Prostate gland (tissue), 2 donors: ENCODE measurements around the gene UBQLNL. TPM values are rescaled to one million over a fixed set of nuclear protein-coding genes. Genes with fewer than 3 reads are reported as not detected.

Experiments used
- DNase-seq: peaks from one replicate; pipeline ENCODE4 v3.0.0-alpha.2; 2019; ENCODE audit warnings: low spot score
- H3K27ac ChIP-seq, 2 donors: fragments of 200-600 bp; sonication (generic); 2 replicates each; pipeline ENCODE4 v1.5.1; 2017 to 2019
- H3K27me3 ChIP-seq: fragments of 200-600 bp; sonication (generic); replicated peaks from 2 replicates; pipeline ENCODE4 v1.5.1; 2019; ENCODE audit not compliant: insufficient read depth
- H3K36me3 ChIP-seq, 2 donors: fragments of 200-600 bp; sonication (generic); 1 replicate in 1 of 2; 2 replicates in 1 of 2; pipeline versions ENCODE4 v1.5.1 to v1.8.1; 2017 to 2019
- H3K4me1 ChIP-seq: fragments of 200-600 bp; sonication (generic); replicated peaks from 2 replicates; pipeline ENCODE4 v1.5.1; 2019
- H3K4me3 ChIP-seq, 2 donors: fragments of 200-600 bp; sonication (generic); 2 replicates each; pipeline ENCODE4 v1.5.1; 2017 to 2019
- H3K9me3 ChIP-seq: fragments of 200-600 bp; sonication (generic); 2 replicates; pipeline ENCODE4 v1.5.1; 2017
- CTCF ChIP-seq, 4 experiments: fragments of 200-600 bp in 2 of 4; fragments of 450-650 bp in 2 of 4; sonication (generic) in 2 of 4; IDR thresholded peaks; 1 replicate in 3 of 4; 2 replicates in 1 of 4; pipeline ENCODE4 v1.5.1; 2016 to 2019; ENCODE audit warnings: antibody characterized with exemption in 4 of 4, mild to moderate bottlenecking in 2 of 4, moderate library complexity in 2 of 4
- POLR2A ChIP-seq: fragments of 450-650 bp; IDR thresholded peaks from one replicate; pipeline ENCODE4 v1.6.1; 2016; ENCODE audit warnings: antibody characterized with exemption, mild to moderate bottlenecking
- POLR2AphosphoS5 ChIP-seq: sonication (generic); formaldehyde crosslinking; IDR thresholded peaks from one replicate; pipeline ENCODE4 v1.6.1; 2017; ENCODE audit warnings: antibody characterized with exemption
- WGBS: methylation state at CpG from one replicate; pipeline ENCODE4 v1.1.5; 2018; 5-methylcytosine and 5-hydroxymethylcytosine counted together
- intact Hi-C: fragments of 100-400 bp; cut with DNase I; formaldehyde crosslinking; loops from one replicate; pipeline ENCODE4 v1.14.2; 2022
- total RNA-seq, 2 donors: library from RNA; depleted of rRNA; stranded (reverse); fragments of >200 nt; gene quantifications; one replicate each; pipeline ENCODE4 v1.1.0, GENCODE V29; 2016

Gene UBQLNL
- total RNA-seq, 2 donors from 2014 or later: 0.68 to 1.6 TPM

GRCh38 chr11:5488385-5488784, 28.1 kb downstream of the UBQLNL start, which contains the start of gene OR52D1:
TSS of gene OR52D1 (plus strand) at chr11:5488685. CDS start at chr11:5488707, 22 bp downstream.
- intact Hi-C loops: no loop called here
- no peak within 1 kb of the TSS for H3K27ac ChIP-seq
- no peak for DNase-seq

GRCh38 chr11:5486421-5486820, 30.1 kb downstream of the UBQLNL start:
- no peaks in the 10 kb centered on the region for H3K9me3 ChIP-seq
- no peak overlapping the region for H3K4me3 ChIP-seq
- no peak overlapping the region for H3K27ac ChIP-seq
- intact Hi-C loops: no loop called here
- H3K27me3 ChIP-seq: no peaks in the 10 kb centered on the region
- no peak for DNase-seq
- WGBS: 66% methylated on average over 3 of the region's 3 CpGs
- no peaks in the 10 kb centered on the region for H3K4me1 ChIP-seq
- H3K36me3 ChIP-seq: no peaks in the 10 kb centered on the region
- TF ChIP-seq POLR2A (no peak), CTCF (IDR thresholded peaks at IDR 0.05) (no peak), POLR2AphosphoS5 (no peak)

More at GRCh38 chr11:5488385-5488784, 28.1 kb downstream of the UBQLNL start, which contains the start of gene OR52D1:
- H3K9me3 ChIP-seq: no peaks in the 10 kb centered on the region
- no peaks in the 10 kb centered on the region for H3K27me3 ChIP-seq
- no peaks in the 10 kb centered on the region for H3K4me1 ChIP-seq
- no peaks in the 10 kb centered on the region for H3K36me3 ChIP-seq
- TF ChIP-seq CTCF (IDR thresholded peaks at IDR 0.05): no peak
- TF ChIP-seq POLR2A: no peak
- TF ChIP-seq POLR2AphosphoS5: no peak
- H3K4me3 ChIP-seq: no peak within 1 kb of the TSS

- no peak overlapping the region for H3K4me3 ChIP-seq
- intact Hi-C loops: no loop called here
- H3K27ac ChIP-seq: no peak overlapping the region
- no peak for DNase-seq
- WGBS: 93% methylated on average over 3 of the region's 3 CpGs
- no peaks in the 10 kb centered on the region for H3K36me3 ChIP-seq
- no peak for TF ChIP-seq CTCF (IDR thresholded peaks at IDR 0.05)
- no peak for TF ChIP-seq POLR2AphosphoS5
- no peak for TF ChIP-seq POLR2A
- no peaks in the 10 kb centered on the region for H3K27me3 ChIP-seq
- no peaks in the 10 kb centered on the region for H3K9me3 ChIP-seq
- H3K4me1 ChIP-seq: no peaks in the 10 kb centered on the region
Observed at GRCh38 chr11:5486003-5486402, 30.5 kb downstream of the UBQLNL start.

GRCh38 chr11:5476186-5476819, 40.2 kb downstream of the UBQLNL start:
- Histone ChIP-seq H3K27ac (no peak overlapping the region), H3K4me1 (no peaks in the 10 kb centered on the region), H3K9me3 (no peaks in the 10 kb centered on the region), H3K36me3 (no peaks in the 10 kb centered on the region), H3K27me3 (no peaks in the 10 kb centered on the region), H3K4me3 (no peak overlapping the region)
- intact Hi-C loops: no loop called here
- WGBS: 42% methylated on average over 2 of the region's 2 CpGs
- peak; percentile 13 for DNase-seq
- TF ChIP-seq POLR2AphosphoS5: no peak
- TF ChIP-seq CTCF (IDR thresholded peaks at IDR 0.05): peak; percentile 17 to 62 (median 60)

GRCh38 chr11:5473921-5474320, 42.6 kb downstream of the UBQLNL start:
- H3K27ac ChIP-seq: no peak overlapping the region
- H3K4me3 ChIP-seq: no peak overlapping the region
- no peaks in the 10 kb centered on the region for H3K36me3 ChIP-seq
- no peaks in the 10 kb centered on the region for H3K9me3 ChIP-seq
- no peak for DNase-seq
- intact Hi-C loops: loop anchor here (5.0 kb wide), 1 partner anchor 333 kb away; the partner anchor contains the start of gene OR52N2
- H3K27me3 ChIP-seq: no peaks in the 10 kb centered on the region
- no peaks in the 10 kb centered on the region for H3K4me1 ChIP-seq
- no peak for TF ChIP-seq CTCF (IDR thresholded peaks at IDR 0.05)
- TF ChIP-seq POLR2A: no peak
- TF ChIP-seq POLR2AphosphoS5: no peak
